Stimulated activated CD4-positive, alpha-beta T cell treated with anti-CD3 and anti-CD28 coated beads, Interleukin-2, amount 100 ng/mL, for 24 hours (primary cell): ENCODE results near the gene FAM111A.
"Not testable (repeated sequence)": the region's sequence is repeated elsewhere in the genome, so short reads cannot be mapped to it uniquely, and the experiment has no call there.

Source experiments
- DNase-seq, 2 donors: peaks; one replicate each; pipeline ENCODE4 v3.0.0-alpha.2; 2020

Gene FAM111A

GRCh38 chr11:59142530-59143507 is at the start of gene FAM111A:
Gene FAM111A, plus strand, starts transcription at chr11:59142856. Its CDS starts 6,017 bp downstream, at chr11:59148873.
- peak; percentile 78 to 85 for DNase-seq

DNA sequence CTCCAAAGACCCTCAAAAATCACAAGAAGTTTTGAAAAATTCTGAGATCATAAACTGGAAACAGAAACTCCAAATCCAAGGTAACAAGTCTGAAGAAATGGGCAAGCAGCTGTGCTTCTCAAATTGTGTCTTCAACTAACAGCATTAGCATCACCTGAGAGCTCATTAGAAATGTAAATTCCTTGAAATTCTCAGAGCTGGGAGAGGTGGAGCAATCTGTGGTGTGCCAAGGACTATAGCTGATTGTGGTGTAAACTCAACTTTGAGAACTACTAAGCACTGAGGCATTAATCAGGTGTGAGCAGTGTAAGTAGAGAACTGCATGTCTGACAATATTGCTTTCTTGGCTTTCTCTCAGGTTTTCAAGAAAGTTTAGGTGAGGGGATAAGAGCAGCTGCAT is 49.1 kb upstream of the FAM111A start:
- not testable (repeated sequence) for DNase-seq

DNA sequence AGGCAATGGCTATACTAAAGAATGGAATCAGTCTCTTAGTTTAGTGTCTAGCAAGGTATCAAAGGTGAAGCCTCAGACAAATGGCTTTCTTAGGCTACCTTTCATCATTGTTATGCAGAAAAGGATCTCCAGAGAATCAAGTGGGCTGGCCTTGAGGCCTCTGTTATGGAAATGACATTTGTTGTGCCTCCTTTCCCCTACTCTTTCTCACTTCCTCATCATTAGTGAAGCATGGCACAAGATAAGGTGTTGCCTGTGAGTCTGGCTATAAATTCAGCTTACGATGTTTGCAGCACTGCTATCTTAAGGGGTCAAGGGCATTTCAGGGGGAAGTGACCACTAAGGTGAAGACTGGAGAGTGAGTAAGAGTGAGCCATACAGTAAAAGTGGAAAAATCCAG is 47.4 kb upstream of the FAM111A start:
- not testable (repeated sequence) for DNase-seq

- not testable (repeated sequence) for DNase-seq
Measured at GRCh38 chr11:59095972-59096575, 46.6 kb upstream of the FAM111A start.

DNA sequence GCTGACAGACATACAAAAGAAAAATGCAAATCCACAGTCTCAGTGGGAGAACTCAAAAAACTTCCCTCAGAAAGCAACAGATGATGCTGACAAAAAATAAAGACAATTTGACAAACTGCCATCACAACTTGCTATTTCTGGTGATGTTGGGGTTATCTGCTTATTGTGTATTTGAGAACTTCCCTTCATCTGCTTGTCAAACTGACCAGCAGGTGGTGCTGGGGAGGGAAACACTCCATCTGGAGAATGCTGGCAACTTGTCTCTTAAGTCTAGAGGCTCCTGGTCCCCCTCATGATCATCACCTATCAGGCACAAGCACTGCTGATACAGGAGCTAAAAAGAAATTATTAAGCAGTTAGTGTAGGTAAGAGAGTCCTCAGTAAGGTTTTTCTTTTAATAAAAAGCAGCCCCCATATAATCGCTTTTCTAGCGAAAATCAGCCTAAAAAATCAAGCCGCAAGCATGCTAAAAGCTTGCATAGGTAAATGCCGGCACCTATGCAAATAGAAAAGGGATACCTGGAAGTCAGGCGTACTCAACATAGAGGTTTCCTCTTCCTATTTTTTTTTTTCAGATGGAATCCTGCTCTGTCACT is 45.4 kb upstream of the FAM111A start:
- peak; percentile 73 to 75 for DNase-seq

DNA sequence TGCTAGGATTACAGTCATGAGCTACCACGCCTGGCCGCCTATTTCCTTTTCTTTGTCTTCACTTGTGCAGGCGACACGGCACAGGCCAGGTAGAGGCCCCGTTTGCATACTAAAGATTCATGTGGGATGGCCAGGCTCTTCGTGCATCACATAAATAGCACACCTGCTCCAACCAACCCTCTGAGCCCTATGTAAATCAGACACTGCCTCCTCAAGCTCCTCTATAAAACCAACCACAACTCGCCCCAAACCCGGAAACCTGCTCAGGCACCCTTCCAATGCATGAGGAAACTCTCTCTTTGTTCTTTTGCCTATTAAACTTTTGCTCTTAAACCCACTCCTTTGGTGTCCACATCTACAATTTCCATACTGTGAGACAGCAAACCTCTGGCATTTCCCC is 44.7 kb upstream of the FAM111A start:
- DNase-seq, result not testable (repeated sequence)

- DNase-seq, result peak; percentile 69 to 74
Measured at GRCh38 chr11:59102259-59102765, 40.3 kb upstream of the FAM111A start.

- DNase-seq, result peak; percentile 65 to 77
Measured at GRCh38 chr11:59106363-59107336, 36.0 kb upstream of the FAM111A start, which contains the start of gene FAM111B. Gene FAM111B, plus strand, starts transcription at chr11:59107237. Its CDS starts 2,389 bp downstream, at chr11:59109626.

GRCh38 chr11:59107721-59108120 is 34.9 kb upstream of the FAM111A start:
- peak in 1 of 2 donors; percentile 18 for DNase-seq

DNA sequence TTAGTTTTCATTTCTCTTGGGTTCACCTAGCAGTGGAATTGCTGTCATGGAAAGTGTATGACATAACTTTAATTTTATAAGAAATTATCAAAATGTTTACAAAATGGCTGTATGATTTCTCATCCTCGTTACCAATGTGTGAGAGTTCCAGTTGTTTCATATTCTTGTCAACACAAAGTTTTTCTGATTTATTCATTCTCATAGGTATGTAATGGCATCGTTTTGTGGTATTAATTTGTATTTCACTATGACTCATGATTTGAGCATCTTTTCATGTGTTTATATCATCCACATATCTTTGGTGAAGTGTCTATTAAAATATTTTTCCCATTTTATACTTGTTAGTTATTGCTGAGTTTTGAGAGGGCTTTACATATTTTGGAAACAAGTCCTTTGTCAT is 30.2 kb upstream of the FAM111A start:
- DNase-seq, result no peak

DNA sequence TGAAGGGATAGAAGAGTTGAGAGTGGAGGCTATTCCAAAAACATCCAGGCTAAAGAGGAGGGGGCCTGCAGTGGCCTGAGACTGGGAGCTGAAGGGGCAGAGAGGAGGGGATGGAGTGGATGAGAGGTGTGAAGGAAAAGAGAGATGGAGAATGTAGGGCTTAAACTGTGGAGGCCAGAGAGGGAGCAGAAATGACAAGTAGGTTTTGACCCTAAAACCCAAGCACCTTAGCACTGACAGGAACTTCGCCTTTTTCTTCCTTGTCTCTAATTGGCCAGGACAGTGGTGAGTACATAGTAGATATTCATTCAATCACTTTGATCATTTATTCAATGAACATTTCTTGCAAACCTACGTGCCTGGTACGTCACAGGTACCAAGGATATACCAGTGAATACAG is 28.3 kb upstream of the FAM111A start:
- DNase-seq, result no peak

DNA sequence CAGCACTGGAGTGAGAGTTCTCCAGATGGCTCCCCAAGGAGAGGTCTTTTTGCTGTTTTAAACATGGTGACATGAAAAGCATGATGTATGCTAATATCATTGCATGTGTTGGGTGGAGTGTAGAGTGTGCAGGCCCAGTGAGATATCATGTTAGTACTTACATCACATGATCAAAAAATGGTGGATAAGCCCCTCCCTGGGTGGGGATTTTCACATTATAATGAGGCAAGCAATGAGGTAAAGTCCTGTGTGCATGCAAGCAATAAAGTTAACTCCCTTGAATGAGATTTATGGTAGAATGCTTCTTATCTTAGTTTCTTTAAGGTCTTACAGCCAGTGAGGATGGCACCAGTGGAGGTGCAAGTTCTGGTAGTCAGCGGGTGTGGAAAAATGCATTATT is 27.1 kb upstream of the FAM111A start:
- DNase-seq, result no peak

DNA sequence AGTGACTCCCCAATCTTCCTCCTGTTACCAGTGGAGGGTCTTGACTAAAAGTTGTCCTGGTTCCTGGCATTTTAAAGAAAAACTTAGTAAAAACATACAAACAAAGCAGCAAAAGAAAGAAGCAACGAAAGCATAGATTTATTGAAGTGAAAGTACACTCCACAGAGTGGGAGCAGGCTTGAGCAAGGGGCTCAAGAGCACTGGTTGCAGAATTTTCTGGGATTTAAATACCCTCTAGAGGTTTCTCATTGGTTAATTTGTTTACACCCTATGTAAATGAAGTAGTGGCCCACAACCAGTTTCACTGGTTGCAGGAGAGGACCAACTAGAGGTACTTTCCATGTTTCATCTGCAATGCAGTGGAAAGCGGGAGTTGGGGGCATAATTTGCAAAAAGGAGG is 24.9 kb upstream of the FAM111A start:
- DNase-seq, result no peak

DNA sequence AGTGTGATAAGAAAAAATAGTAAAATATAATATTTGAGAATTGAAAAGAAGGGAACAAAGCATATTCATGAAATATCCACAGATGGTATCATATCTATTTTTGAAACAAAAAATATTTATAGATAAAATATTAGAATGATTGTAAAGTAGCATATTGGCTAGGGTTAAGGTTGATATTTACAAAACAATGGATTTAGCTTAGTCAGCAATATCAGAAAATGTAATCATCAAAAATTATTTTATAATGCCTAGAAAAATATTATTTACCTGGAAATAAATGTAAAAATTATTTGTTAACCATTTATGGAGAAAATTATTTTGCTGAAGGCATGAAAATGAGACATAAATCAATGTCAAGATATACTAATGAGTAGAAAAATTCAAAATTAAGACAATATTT is 22.8 kb upstream of the FAM111A start:
- no peak for DNase-seq

GRCh38 chr11:59135648-59136461 is 6.8 kb upstream of the FAM111A start:
- DNase-seq, result peak; percentile 91 to 93

DNA sequence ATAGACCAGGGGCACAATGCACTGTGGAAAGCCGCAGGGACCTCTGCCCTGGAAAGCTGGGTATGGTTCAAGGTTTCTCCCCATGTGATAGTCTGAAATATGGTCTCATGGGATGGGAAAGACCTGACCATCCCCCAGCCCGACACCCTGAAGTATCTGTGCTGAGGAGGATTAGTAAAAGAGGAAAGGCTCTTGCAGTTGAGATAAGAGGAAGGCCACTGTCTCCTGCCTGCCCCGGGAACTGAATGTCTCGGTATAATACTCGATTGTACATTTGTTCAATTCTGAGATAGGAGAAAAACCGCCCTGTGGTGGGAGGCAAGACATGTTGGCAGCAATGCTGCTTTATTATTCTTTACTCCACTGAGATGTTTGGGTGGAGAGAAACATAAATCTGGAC is 6.1 kb upstream of the FAM111A start:
- DNase-seq, result not testable (repeated sequence)

DNA sequence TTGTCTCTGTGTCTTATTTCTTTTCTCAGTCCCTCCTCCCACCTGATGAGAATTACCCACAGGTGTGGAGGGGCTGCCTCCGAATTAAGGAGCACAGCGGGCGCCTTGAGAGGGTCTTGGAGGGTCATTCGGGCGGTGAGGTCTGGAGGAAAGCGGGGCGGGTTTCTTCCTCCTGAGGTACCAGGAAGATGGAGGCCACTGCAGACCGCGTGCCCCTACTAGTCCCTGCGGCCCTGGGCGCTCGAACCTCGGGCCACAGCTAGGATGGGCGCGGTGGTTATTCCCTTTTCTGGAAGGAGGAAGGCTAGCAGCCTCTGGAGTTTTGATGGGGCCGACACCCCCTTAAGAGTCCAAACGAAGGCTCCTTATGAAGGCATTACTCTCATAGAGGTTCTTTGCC is 5.5 kb upstream of the FAM111A start:
- no peak for DNase-seq

GRCh38 chr11:59138643-59139042 is 4.0 kb upstream of the FAM111A start:
- DNase-seq, result no peak

- DNase-seq, result no peak
Measured at GRCh38 chr11:59141191-59141590, 1.5 kb upstream of the FAM111A start.

GRCh38 chr11:59141673-59142460 is 789 bp upstream of the FAM111A start:
- no peak for DNase-seq
